ENCODE results near the gene ESYT2.

ESYT2 gene

GRCh38 chr7:158760445-158760764 lies 68.9 kb downstream of the ESYT2 start:
- DNase-seq, result no peak

DNA sequence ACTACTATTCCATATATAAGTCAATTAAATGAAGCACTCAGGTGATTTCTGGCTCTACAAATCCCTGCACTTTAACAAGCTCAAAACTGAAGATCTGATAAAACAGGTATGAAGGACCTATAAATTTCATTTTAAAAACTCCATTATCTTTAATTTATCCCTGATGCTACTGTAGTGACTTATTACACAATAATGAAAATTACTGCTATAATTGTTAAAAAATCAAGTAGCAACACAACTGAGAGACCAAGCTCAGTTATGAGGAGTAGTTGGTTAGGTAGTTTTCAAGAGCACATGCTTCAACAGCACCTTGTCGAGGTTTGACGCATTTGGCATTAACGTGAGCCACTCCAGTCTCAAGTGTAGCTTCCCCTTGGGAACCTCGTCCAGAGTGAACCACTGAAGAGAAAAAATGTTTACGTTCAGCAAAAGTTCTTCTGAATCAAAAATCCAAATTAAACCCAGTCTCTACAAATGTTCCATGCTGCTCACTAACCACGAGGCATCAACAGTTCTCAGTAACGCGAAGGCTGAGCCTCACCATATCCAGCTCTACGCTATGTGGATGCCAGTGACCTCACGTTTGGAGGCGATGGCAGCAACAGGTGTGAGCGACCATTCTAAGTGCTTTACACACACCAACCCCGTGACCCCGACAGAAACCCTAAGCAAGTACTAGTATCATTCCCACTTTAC lies 69.4 kb downstream of the ESYT2 start:
- DNase-seq, result no peak

DNA sequence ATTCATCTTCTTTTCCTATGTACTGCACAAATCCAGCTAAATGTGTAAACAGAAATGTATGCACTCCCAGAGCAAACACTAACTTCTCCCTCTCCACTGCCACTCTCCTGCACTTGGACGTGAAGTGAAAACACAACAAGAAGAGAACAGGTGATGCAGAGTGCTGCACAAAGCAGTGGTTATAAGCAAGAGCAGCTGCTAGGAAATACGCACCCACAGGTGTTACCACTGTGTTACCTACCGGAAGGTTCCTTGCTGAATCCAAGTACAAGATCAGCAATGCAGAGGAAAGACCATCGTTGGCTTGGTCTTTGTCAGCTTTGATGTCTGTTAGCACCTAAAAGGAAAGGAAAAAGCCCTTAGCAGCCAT lies 70.1 kb downstream of the ESYT2 start:
- no peak for DNase-seq

- DNase-seq, result no peak
Observed at GRCh38 chr7:158758586-158759244, 70.6 kb downstream of the ESYT2 start.

GRCh38 chr7:158757404-158757989 lies 71.8 kb downstream of the ESYT2 start:
- no peak for DNase-seq

GRCh38 chr7:158754746-158755444 lies 74.4 kb downstream of the ESYT2 start:
- no peak for DNase-seq

DNA sequence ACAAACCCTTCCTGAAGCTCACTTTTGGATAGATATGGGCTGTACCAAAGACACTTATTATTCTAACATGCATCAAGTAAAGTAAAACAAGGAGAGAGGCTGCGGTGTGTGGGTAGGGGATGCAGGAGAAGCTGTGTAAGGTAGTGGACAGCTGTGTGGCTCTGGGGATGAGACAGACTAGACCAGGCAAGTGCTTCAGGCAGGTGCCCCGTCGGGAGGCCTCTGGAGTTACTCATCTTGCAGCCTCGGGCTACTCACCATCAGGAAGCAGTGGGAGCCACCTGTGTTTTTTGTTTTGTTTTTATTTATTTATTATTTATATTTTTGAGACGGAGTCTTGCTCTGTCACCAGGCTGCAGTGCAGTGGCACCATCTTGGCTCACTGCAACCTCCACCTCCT lies 75.4 kb downstream of the ESYT2 start:
- DNase-seq, result no peak

DNA sequence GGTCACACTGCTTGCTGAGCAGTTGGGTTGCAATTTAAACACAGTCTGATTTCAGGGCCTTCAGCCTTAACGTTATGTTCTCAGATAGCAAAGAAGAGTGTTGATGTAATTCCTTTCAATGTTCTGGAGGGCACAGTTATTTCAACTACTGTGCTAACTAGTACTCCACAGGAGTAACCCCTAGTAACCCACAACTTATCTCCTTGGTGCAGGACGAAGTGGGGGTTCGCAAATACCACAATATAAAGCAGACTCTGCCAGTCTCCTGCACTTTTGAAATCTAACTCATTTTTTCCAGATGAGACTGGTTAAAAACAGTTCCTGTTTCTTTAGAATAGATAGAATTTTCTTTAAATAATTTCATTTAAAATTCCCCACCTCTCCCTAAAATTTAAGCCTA lies 77.6 kb downstream of the ESYT2 start:
- DNase-seq, result no peak

DNA sequence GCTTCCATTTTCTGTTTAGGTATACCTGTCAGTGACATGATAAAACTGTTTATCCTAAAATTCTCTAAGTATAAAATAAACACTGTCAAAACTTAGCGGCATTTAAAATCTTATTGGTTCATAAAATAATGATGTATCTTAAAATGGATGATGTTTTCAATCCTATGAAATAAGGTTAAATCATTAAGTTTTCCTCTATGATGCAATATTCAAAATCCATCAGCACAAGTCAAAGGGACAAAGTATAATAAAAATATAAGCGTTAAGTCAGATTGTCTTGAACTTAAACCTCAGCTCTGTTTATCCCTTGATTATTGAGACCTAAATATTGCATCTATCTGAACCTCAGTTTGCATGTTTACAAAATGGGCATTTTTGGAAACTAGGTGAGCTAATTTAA lies 78.1 kb downstream of the ESYT2 start:
- no peak for DNase-seq

DNA sequence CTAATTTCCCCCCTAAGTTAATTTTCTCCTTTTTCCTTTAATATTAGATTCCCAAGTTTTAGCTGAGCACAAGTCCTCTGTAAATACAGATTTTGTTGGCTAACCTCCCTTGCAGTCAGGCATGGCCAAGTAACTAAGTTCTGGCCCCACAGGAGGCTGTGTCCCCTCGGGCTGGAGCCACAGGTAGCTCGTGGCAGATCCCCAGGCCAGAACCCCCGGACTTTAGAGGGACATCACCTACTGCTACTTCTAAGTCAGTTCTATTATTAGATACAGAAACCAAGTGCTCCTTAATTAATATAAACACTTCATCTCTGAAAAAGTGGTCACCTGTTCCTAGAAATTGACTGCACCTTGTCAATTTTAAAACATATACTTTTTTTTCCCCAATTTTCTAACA lies 78.6 kb downstream of the ESYT2 start:
- DNase-seq, result no peak

- no peak for DNase-seq
Observed at GRCh38 chr7:158749396-158749795, 79.9 kb downstream of the ESYT2 start.

DNA sequence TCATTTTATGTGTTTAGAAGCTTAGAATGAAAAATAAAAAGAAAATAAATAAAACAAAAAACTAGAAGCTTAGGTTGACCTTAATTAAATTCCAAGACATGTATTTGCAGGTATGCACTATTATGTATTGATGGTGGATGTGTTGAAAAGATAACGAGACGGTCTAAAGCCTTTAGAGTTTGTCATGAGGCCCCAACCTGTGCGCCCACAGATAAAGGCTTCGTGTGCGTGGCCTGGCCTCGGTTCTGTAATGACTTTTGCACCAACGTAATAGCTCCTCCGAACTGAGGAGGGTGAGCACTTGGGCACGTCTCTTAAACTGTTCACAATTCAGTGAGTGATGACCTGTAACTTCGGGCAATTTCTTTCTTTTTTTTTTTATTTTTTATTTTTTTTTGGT lies 81.0 kb downstream of the ESYT2 start:
- no peak for DNase-seq

DNA sequence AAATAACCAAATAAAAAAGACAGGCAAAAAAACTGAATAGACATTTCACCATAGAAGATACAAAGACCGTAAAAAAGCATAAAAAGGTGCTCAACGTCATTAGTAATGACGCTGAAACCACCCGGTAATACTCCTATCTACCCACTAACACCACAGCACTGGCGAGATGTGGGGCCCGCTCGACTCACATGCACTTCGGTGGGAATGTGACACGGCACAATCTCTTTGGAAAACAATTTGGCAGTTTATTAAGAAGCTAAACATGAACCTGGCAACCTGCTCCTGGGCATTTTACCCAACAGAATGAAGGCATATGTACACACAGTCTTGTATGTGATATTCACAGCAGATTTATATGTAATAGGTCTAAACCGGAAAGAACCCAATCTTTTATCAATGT lies 81.9 kb downstream of the ESYT2 start:
- no peak for DNase-seq

- DNase-seq, result no peak
Observed at GRCh38 chr7:158746957-158747356, 82.4 kb downstream of the ESYT2 start.

- DNase-seq, result no peak
Observed at GRCh38 chr7:158745057-158745715, 84.1 kb downstream of the ESYT2 start.

- no peak for DNase-seq
Observed at GRCh38 chr7:158744070-158744469, 85.2 kb downstream of the ESYT2 start.

- DNase-seq, result no peak
Observed at GRCh38 chr7:158743219-158743618, 86.1 kb downstream of the ESYT2 start.

- DNase-seq, result no peak
Observed at GRCh38 chr7:158742065-158742821, 87.1 kb downstream of the ESYT2 start.

DNA sequence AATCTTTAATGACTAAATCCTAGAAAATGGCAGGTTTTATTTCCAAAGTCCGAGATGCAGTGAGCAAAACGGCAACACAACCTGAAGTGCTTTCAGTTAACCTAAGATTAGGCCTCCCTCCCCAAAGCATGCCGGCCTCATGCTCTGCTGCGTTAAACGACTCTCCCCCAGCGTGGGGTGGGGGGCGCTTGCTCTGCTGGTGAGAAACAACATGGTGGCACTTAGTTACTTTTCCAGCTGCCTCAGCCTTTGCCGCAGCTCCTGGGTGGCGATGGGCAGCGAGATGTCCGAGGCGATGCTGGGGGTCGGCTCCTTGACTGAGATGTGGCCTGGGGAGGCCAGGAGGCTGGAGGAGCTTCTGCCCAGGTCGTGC lies 88.0 kb downstream of the ESYT2 start:
- DNase-seq, result no peak

GRCh38 chr7:158740657-158741293 lies 88.5 kb downstream of the ESYT2 start:
- no peak for DNase-seq

DNA sequence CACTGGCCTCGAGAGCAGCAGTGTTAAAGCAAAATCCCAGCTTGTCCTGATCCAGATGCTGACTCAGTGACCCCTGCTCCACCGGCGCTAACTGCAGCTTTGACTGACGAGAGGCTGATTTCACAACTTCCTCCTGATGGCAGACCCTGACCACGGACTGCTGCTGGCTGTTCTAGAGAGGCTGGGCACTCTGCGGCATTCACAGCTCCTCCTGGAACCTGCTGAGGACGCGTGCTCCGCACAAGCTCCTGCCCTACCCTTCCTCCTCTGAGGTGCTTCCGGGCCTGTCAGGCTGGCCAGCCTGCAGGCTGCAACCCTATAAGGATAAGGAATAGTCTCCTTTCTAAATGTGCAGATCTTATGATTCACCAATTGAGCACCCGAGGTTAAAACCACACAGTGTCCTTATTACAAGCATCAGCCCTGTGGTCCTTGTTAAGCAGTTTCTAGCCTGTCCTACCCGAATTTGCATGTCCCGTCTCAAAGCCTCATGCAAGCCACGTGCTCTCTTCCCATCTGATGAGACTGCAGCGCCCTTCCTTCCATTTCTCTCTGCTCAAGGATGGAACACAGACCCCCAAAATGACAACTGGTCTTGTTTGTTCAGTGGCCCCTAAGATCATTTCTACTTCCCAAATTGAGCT lies 89.2 kb downstream of the ESYT2 start:
- peak; percentile 23 to 87 for DNase-seq

DNA sequence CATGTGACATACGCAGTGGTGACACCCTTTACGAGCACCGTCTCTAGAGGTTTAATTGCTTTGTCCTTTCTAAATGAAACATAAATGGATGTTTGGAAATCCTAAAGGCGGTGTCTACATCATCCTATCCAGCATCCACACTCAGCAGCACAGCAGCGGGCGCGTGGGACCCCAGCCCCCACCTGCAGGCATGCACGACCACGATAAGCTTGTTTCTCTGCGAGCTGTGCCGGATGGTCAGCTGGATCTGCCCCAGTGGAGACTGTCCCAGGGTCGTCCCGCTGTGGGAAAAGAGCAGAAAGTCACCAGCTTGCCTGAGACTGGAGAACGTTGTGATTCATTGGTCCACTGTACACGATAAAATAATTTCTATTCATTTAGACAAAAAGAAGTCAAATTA lies 90.5 kb downstream of the ESYT2 start:
- DNase-seq, result no peak

Data from bone marrow (tissue), 2 donors.